Naive thymus-derived CD8-positive, alpha-beta T cell (primary cell): ENCODE measurements around the gene CD3E. TPM values are rescaled to one million over a fixed set of nuclear protein-coding genes. Genes with fewer than 3 reads are reported as not detected.
"Not testable (repeated sequence)": the region's sequence is repeated elsewhere in the genome, so short reads cannot be mapped to it uniquely, and the experiment has no call there.

Experiments
- ATAC-seq, 2 donors: fragments of 150-1000 bp; cut with Tn5 transposase in 1 of 2; sonication (Bioruptor Pico), chemical (Tn5 transposase) in 1 of 2; 1 replicate in 1 of 2; 2 replicates in 1 of 2; pipeline ENCODE4 v1.10.0; 2021; ENCODE audit warnings: mild to moderate bottlenecking in 2 of 2, moderate library complexity in 2 of 2
- POLR2A ChIA-PET: fragments of 350-600 bp; sonication (Branson Sonifier 250); formaldehyde crosslinking; loops from one replicate; lab custom pipeline; 2021; ENCODE audit warnings: antibody characterized with exemption; lab: Charles Lee
- DNase-seq, 10 donors: peaks; one replicate each; pipeline versions ENCODE4 v3.0.0 to v3.0.0-alpha.2; 2020 to 2022
- H3K27ac Mint-ChIP-seq, 10 donors: one replicate each; pipeline ENCODE4 v1.8.0; 2020 to 2022; ENCODE audit warnings: mild to moderate bottlenecking in 10 of 10, mixed read lengths in 10 of 10, moderate library complexity in 4 of 10, inconsistent platforms in 1 of 10
- H3K27me3 Mint-ChIP-seq, 5 donors: one replicate each; pipeline ENCODE4 v1.8.0; 2021 to 2022; ENCODE audit warnings: mixed read lengths in 5 of 5
- H3K36me3 Mint-ChIP-seq, 3 donors: one replicate each; pipeline ENCODE4 v1.8.0; 2020 to 2022; ENCODE audit warnings: mixed read lengths in 3 of 3, mild to moderate bottlenecking in 2 of 3, inconsistent platforms in 1 of 3
- H3K4me1 Mint-ChIP-seq, 4 donors: one replicate each; pipeline ENCODE4 v1.8.0; 2021 to 2022; ENCODE audit warnings: mixed read lengths in 4 of 4
- H3K4me3 Mint-ChIP-seq, 10 donors: one replicate each; pipeline ENCODE4 v1.8.0; 2020 to 2022; ENCODE audit warnings: mild to moderate bottlenecking in 10 of 10, mixed read lengths in 10 of 10, moderate library complexity in 6 of 10, inconsistent platforms in 1 of 10
- H3K9me3 Mint-ChIP-seq, 9 donors: one replicate each; pipeline ENCODE4 v1.8.0; 2020 to 2022; ENCODE audit warnings: mixed read lengths in 9 of 9, mild to moderate bottlenecking in 3 of 9, inconsistent platforms in 1 of 9, moderate library complexity in 1 of 9
- polyA plus RNA-seq, 3 donors: library from polyadenylated mRNA; unstranded; fragments of 300-500 nt; fragmentation: Illumina TruSeq; gene quantifications; one replicate each; pipeline ENCODE4 v1.2.3, GENCODE V29; 2021
- total RNA-seq, 8 experiments: library from RNA in 2 of 8; stranded (reverse) in 2 of 8; gene quantifications; one replicate each; pipeline ENCODE4 v1.2.3 and lab custom pipeline; 2021 to 2026

The CD3E gene
- total and polyA plus RNA-seq, 5 experiments from 2014 or later: 564 to 1,213 (median 811) TPM

DNA sequence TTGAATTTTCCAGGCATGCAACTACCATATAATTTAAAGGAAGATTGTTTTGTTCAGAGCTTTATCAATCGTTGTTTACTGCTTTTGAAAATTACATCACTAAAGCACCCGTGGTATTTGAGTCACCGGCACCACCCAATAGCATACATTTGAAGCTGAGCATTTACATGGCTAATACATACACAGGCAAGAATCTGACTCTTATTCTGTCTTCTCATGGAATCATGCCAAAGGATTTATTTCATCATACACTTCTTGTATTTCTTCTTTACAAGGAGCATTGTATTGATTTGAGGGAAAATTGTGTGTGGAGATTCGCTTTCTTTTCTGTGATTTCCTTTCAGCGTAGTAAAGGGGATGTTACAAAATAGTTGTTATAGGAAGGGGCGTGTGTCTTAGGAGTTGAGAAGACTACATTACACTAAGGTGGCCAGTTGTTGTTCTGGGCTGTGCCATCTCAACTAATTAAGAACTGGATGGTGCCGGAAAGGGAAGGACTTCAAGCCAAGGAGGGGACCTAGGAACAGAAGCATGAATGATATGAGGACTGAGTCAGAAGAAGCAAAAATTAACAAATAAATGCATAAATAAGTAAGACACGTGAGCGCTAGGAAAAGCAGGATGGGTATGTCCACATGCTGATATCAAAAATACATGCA is 12.9 kb upstream of the CD3E start:
- H3K9me3 Mint-ChIP-seq: no peaks in the 10 kb centered on the region
- H3K27ac Mint-ChIP-seq: no peak overlapping the region
- H3K36me3 Mint-ChIP-seq: peaks cover 0 to 2% (median 0%) of the 10 kb centered on the region in 3 donors
- H3K4me1 Mint-ChIP-seq: peaks cover 17 to 33% (median 23%) of the 10 kb centered on the region in 4 donors
- ATAC-seq: no peak
- DNase-seq: no peak
- H3K27me3 Mint-ChIP-seq: peaks cover 0 to 1% (median 0%) of the 10 kb centered on the region in 5 donors
- POLR2A ChIA-PET: interaction anchor here (0.7 to 1.9 kb wide), 5 partner anchors 14 to 93 kb away, joined by 3 to 10 read pairs (median 3); partner anchors contain the start of gene JAML
- H3K4me3 Mint-ChIP-seq: no peak overlapping the region

DNA sequence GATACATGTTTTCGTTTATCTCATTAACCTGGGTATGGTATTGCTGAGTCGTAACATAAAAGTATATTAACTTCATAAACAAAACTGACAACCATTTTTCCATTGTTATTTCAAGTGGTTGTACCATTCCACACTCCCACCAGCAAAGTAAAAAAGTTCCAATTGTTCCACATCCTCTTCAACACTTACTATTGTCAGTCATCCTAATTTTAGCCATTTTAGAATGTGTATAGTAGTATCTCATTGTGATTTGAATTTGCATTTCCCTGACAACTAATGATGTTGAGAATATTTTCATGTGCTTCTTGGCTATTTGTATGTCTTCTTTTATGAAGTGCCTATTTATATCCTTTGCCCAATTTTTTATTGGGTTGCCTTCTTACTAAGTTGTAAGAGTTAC is 10.5 kb upstream of the CD3E start:
- no peak for ATAC-seq
- Mint-ChIP-seq H3K4me3 (no peak overlapping the region), H3K27ac (no peak overlapping the region), H3K36me3 (peaks cover 0 to 2% (median 0%) of the 10 kb centered on the region in 3 donors), H3K27me3 (peaks cover 0 to 1% (median 0%) of the 10 kb centered on the region in 5 donors), H3K9me3 (no peaks in the 10 kb centered on the region), H3K4me1 (peaks cover 17 to 33% (median 21%) of the 10 kb centered on the region in 4 donors)
- no peak for DNase-seq
- POLR2A ChIA-PET: interaction anchor here (0.6 to 2.7 kb wide), 4 partner anchors 11 to 179 kb away, joined by 3 to 20 read pairs (median 8); partner anchors contain the start of gene CD3E

DNA sequence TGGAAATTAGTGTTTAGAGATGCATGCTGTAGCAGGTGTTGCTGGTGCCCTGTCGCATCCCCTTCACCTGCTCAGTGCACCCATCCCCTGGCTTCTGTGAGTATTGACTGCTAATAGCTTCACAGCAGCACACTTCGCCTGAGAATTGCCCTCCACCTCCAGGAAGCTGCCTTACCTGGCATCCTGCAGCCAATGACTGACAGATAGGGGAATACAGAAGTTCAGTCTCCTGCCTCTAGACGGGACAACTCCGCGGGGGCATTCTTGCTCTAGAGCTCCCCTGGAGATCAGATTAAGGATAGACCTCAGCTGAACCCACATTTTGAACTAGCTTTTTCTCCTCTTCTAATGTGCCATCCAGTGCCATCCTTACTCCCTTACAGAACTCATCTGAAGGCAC is 9.3 kb upstream of the CD3E start:
- Mint-ChIP-seq H3K27me3 (peaks cover 0 to 1% (median 0%) of the 10 kb centered on the region in 5 donors), H3K36me3 (no peaks in the 10 kb centered on the region), H3K9me3 (no peaks in the 10 kb centered on the region), H3K4me1 (peaks cover 18 to 38% (median 23%) of the 10 kb centered on the region in 4 donors), H3K27ac (peak overlapping the region in 3 of 10 donors; percentile 63 to 91 (median 82)), H3K4me3 (no peak overlapping the region)
- POLR2A ChIA-PET: interaction anchor here (0.9 to 2.7 kb wide), 8 partner anchors 10 to 152 kb away, joined by 3 to 20 read pairs (median 5); partner anchors contain the start of genes CD3E and UBE4A
- DNase-seq (peak in 2 of 10 donors; percentile 17 to 21), ATAC-seq (peak; percentile 25 to 59)

DNA sequence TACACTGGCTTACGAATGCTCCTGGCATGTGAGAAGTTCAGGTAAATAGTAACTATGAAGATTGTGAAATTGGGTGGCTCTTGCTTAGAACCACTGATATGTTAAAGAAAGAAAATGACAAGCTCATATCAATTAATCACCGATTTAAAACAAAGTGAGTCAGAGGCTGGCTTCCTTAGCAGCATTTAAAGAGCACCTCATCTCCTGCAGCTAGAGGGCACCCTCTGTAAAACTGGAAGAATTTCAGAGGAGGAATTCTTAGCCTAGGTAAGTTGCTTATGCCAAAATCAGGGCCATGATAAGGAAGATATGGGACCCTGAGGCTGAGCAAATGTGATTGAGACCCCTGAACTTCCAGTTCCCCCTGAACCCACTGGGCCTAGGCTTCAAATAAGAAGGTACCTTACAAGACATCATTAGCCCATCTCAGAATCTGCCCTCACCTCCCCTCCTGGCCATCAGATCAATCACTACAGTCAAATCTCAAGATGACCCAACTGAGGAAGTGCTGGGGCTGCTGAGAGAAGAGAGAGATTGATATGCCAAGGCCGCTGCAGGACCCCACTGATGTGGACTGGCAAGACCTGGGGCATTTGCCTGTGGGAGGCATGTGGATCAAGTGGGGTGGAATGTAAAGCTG is 8.6 kb upstream of the CD3E start:
- Mint-ChIP-seq H3K4me1 (peaks cover 17 to 41% (median 27%) of the 10 kb centered on the region in 4 donors), H3K27me3 (peaks cover 0 to 1% (median 0%) of the 10 kb centered on the region in 5 donors), H3K9me3 (no peaks in the 10 kb centered on the region), H3K36me3 (no peaks in the 10 kb centered on the region), H3K4me3 (peak overlapping the region in 3 of 10 donors; percentile 9 to 30 (median 22)), H3K27ac (peak overlapping the region; percentile 63 to 92 (median 84))
- DNase-seq: peak in 9 of 10 donors; percentile 25 to 76 (median 37)
- ATAC-seq: peak; percentile 80 to 82
- POLR2A ChIA-PET: interaction anchor here (0.6 to 2.7 kb wide), 9 partner anchors 9 to 153 kb away, joined by 3 to 20 read pairs (median 5); partner anchors contain the start of genes CD3E and UBE4A

DNA sequence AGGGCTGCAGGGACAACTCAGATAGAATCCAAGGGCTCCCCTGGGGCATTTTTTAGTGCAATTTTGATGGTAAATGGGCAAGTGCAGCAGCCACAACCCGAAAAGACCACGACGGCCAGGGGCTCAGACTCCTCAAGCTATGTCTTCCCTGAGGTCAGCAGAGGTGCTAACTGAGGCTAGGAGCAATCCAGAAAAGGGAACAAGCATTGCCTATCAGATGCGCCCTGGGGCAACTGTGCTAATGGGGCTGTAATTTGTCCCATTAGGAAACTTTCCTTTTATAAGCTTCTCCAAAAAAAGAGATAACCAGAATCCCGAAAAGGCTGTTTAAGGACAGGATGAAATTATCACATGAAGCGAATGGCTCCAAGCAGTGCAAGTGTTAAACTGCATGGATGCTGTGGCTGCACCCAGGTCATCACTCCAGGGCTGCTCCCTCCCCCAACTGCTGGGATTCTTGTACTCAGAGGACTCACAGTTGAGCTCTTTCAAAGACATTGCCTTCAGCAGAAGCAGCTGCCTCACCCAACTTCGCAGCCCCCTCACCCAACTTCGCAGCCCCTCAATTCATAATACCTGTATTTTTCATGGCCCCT is 2.8 kb upstream of the CD3E start:
- DNase-seq (no peak), ATAC-seq (no peak)
- Mint-ChIP-seq H3K4me3 (peak overlapping the region in 2 of 10 donors; percentile 16 to 17), H3K9me3 (no peaks in the 10 kb centered on the region), H3K4me1 (peaks cover 31 to 65% (median 53%) of the 10 kb centered on the region in 4 donors), H3K36me3 (peaks cover 11 to 14% (median 11%) of the 10 kb centered on the region in 3 donors), H3K27ac (peak overlapping the region in 9 of 10 donors; percentile 79 to 100 (median 98)), H3K27me3 (no peaks in the 10 kb centered on the region)
- POLR2A ChIA-PET: interaction anchor here (0.9 to 3.0 kb wide), 7 partner anchors 13 to 103 kb away, joined by 3 to 10 read pairs (median 5); partner anchors contain the start of gene JAML

DNA sequence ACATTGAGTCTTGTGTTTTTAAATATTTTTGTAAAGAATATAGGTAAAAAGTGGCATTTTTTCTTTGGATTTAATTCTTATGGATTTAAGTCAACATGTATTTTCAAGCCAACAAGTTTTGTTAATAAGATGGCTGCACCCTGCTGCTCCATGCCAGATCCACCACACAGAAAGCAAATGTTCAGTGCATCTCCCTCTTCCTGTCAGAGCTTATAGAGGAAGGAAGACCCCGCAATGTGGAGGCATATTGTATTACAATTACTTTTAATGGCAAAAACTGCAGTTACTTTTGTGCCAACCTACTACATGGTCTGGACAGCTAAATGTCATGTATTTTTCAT is 333 bp upstream of the CD3E start:
- peak overlapping the region; percentile 90 to 100 (median 99) for H3K4me3 Mint-ChIP-seq
- no peaks in the 10 kb centered on the region for H3K9me3 Mint-ChIP-seq
- POLR2A ChIA-PET: interaction anchor here (0.6 to 4.2 kb wide), 14 partner anchors 9 to 608 kb away, joined by 3 to 33 read pairs (median 6); partner anchors contain the start of genes JAML, KMT2A, MPZL3 and UBE4A
- peaks cover 47 to 90% (median 75%) of the 10 kb centered on the region in 4 donors for H3K4me1 Mint-ChIP-seq
- ATAC-seq (peak; percentile 29 to 67), DNase-seq (no peak)
- H3K27me3 Mint-ChIP-seq: no peaks in the 10 kb centered on the region
- H3K36me3 Mint-ChIP-seq: peaks cover 21 to 38% (median 36%) of the 10 kb centered on the region in 3 donors
- H3K27ac Mint-ChIP-seq: peak overlapping the region; percentile 98 to 100 (median 99)

DNA sequence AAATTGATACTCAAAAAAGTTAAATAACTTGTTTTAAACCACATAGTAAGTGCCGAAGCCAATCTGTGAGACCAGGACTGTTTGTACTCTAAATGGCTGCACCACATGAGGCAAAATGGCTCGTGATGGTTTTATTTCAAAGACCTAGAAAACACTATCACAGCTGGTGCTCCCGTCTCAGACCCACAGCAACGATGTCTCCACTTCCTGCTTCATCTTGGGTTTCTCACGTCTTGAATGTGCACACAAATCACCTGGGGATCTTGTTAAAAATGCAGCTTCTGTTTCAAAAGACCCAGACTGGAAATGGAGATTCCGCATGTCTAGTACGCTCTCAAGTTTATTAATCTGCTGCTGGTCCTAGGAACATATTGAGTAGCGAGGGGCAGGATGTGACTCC is 1.2 kb downstream of the CD3E start:
- POLR2A ChIA-PET: interaction anchor here (0.7 to 4.2 kb wide), 14 partner anchors 10 to 606 kb away, joined by 3 to 33 read pairs (median 4); partner anchors contain the start of genes JAML, KMT2A, MPZL3 and UBE4A
- DNase-seq: peak; percentile 23 to 83 (median 66)
- H3K27me3 Mint-ChIP-seq: no peaks in the 10 kb centered on the region
- peaks cover 21 to 49% (median 46%) of the 10 kb centered on the region in 3 donors for H3K36me3 Mint-ChIP-seq
- H3K4me3 Mint-ChIP-seq: peak overlapping the region; percentile 90 to 100 (median 99)
- H3K27ac Mint-ChIP-seq: peak overlapping the region; percentile 98 to 100 (median 99)
- peaks cover 44 to 88% (median 82%) of the 10 kb centered on the region in 4 donors for H3K4me1 Mint-ChIP-seq
- peaks cover 0 to 3% (median 0%) of the 10 kb centered on the region in 9 donors for H3K9me3 Mint-ChIP-seq
- ATAC-seq: peak; percentile 63 to 68

DNA sequence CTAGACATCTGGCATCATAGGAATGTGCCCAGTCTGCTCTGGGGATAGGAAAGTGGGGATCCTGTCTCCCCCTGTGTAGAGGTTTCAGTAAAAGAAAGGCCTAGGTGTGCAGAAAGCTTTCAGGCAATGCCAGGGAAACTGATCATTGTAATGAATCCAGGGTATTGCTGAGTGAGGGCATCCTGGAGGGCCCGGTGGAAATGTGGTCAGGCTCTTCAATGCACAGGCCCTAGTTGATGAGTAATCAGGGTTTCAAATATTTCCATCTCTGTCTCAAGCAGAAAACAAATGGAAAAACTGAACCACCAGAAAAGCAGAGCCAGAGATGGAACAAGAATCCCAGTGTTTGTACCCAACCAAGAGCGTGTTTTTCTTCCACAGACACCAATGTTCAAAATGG is 2.0 kb downstream of the CD3E start:
- POLR2A ChIA-PET: interaction anchor here (0.7 to 4.2 kb wide), 5 partner anchors 11 to 81 kb away, joined by 3 to 33 read pairs (median 20); partner anchors contain the start of genes JAML and UBE4A

DNA sequence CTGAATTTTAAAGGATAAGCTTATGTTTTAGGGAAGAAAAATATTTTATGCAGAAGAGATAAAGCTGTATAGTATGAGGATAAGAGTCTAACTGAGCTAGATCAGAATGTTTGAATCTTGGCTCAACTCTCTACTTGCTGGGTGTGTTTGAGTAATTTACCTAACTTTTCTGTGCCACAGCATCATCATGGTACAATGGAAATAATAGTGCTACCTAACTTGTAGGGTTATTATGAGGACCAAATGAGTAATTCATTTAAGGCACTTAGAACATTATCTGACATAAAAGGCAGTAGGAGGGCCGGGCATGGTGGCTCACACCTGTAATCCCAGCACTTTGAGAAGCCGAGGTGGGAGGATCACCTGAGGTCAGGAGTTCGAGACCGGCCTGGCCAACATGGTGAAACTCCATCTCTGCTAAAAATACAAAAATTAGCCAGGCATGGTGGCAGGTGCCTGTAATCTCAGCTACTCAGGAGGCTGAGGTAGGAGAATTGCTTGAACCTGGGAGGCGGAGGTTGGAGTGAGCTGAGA is 4.5 kb downstream of the CD3E start:
- not testable (repeated sequence) for DNase-seq, H3K27me3 Mint-ChIP-seq, ATAC-seq, H3K9me3 Mint-ChIP-seq
- peaks cover 37 to 82% (median 67%) of the 10 kb centered on the region in 3 donors for H3K36me3 Mint-ChIP-seq
- H3K4me1 Mint-ChIP-seq: peaks cover 51 to 92% (median 85%) of the 10 kb centered on the region in 4 donors
- H3K4me3 Mint-ChIP-seq: peak overlapping the region; percentile 70 to 100 (median 98)
- POLR2A ChIA-PET: interaction anchor here (0.7 to 1.7 kb wide), 5 partner anchors 9 to 129 kb away, joined by 3 to 10 read pairs (median 3); partner anchors contain the start of gene UBE4A
- H3K27ac Mint-ChIP-seq: peak overlapping the region; percentile 87 to 100 (median 97)

More for the DNA sequence above, 2.0 kb downstream of the CD3E start:
- H3K4me1 Mint-ChIP-seq: peaks cover 43 to 91% (median 84%) of the 10 kb centered on the region in 4 donors
- ATAC-seq (peak in 1 of 2 donors; percentile 15), DNase-seq (no peak)
- peak overlapping the region; percentile 70 to 100 (median 98) for H3K4me3 Mint-ChIP-seq
- no peaks in the 10 kb centered on the region for H3K27me3 Mint-ChIP-seq
- peaks cover 0 to 3% (median 0%) of the 10 kb centered on the region in 9 donors for H3K9me3 Mint-ChIP-seq
- peak overlapping the region; percentile 87 to 100 (median 97) for H3K27ac Mint-ChIP-seq
- H3K36me3 Mint-ChIP-seq: peaks cover 21 to 58% (median 49%) of the 10 kb centered on the region in 3 donors

DNA sequence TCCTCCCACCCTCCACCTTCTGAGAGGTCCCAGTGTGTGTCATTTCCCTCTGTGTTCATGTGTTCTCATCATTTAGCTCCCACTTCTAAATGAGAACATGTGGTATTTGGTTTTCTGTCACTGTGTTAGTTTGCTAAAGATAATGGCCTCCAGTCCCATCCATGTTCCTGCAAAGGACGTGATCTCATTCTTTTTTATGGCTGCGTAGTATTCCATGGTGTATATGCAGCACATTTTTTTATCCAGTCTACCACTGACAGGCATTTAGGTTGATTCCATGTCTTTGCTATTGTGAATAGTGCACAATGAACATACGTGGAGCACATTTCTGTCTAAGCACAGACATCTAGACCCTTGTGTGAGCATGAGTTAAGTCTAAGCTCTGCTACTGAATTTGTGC is 5.7 kb downstream of the CD3E start:
- H3K27me3 Mint-ChIP-seq: no peaks in the 10 kb centered on the region
- POLR2A ChIA-PET: interaction anchor here (0.7 kb wide), 1 partner anchor 112 kb away, joined by 3 read pairs; no protein-coding TSS in a partner anchor
- ATAC-seq: no peak
- peaks cover 0 to 3% (median 0%) of the 10 kb centered on the region in 9 donors for H3K9me3 Mint-ChIP-seq
- peak overlapping the region in 9 of 10 donors; percentile 69 to 99 (median 88) for H3K27ac Mint-ChIP-seq
- no peak for DNase-seq
- H3K4me1 Mint-ChIP-seq: peaks cover 43 to 93% (median 87%) of the 10 kb centered on the region in 4 donors
- H3K36me3 Mint-ChIP-seq: peaks cover 34 to 88% (median 67%) of the 10 kb centered on the region in 3 donors
- peak overlapping the region; percentile 3 to 81 (median 44) for H3K4me3 Mint-ChIP-seq
